GM19099 (cell line): ENCODE results near the gene CYP3A4.

ENCODE experiments used
- POLR2A ChIP-seq: IDR thresholded peaks from 3 replicates; pipeline ENCODE4 v1.6.1; 2011; ENCODE audit warnings: low read depth; ENCODE audit not compliant: insufficient read length; ENCODE audit errors: extremely low read depth

The CYP3A4 gene

GRCh38 chr7:99798972-99799371, 15.0 kb upstream of the CYP3A4 start:
- no peak for TF ChIP-seq POLR2A

DNA sequence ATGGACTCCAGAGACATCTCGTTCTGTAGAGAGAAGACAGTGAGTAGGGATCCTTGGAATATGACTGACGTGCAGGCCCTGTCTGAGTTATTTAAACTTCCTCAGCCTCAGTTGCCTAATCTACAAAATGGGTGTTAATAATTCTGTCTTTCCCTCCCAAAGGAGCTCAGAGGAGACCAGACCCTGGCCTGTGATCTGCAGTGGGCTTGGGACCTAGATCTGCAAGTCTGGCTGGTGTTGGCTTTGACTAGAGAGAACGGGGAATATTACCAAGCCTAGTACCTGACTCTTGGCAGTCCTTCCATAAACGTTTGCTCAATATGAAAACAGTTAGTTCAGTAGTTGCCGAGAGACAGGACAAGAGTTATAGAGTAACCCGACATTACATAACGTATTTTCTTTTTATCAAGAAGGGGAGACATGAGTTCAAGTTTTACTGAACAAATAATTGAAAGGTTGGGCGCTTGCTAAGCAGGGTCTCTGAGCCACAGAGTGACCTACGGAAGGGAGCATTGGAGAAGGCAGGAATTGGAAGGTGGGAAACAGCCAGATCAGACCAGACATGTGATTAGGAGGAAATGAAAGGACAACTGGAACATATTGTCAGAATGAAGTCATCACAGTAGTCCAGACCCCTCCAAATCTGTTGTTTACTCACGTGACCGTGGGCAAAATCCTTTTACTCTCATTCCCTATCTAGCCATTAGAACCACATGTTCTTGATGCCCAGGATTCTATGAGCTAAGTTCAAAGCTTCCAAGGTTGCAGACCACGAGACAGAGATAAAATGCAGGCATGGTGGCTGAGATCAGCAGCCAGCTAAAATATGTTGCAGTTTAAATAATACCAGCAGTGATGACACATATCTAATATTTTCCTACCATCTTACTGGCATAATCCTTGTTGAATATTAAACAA, 10.9 kb upstream of the CYP3A4 start:
- TF ChIP-seq POLR2A, result no peak

DNA sequence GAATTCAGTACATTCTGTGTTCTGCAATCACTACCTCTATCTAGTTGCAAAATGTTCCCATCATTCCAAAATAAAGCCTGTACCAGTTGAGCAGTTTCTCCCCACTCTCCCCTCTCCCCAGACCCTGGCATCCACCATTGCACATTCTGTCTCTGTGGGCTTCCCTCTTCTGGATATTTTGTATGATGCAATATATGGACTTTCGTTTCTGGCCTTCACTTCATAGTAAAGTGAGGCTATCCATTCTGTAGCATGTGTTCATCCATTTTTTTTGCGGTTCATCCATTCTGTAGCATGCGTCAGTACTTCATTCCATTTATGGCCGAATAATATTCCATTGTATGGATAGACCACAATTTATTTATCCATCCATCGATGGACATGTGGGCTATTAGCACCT, 9.5 kb upstream of the CYP3A4 start:
- TF ChIP-seq POLR2A, result no peak

GRCh38 chr7:99792967-99793366, 9.0 kb upstream of the CYP3A4 start:
- no peak for TF ChIP-seq POLR2A

DNA sequence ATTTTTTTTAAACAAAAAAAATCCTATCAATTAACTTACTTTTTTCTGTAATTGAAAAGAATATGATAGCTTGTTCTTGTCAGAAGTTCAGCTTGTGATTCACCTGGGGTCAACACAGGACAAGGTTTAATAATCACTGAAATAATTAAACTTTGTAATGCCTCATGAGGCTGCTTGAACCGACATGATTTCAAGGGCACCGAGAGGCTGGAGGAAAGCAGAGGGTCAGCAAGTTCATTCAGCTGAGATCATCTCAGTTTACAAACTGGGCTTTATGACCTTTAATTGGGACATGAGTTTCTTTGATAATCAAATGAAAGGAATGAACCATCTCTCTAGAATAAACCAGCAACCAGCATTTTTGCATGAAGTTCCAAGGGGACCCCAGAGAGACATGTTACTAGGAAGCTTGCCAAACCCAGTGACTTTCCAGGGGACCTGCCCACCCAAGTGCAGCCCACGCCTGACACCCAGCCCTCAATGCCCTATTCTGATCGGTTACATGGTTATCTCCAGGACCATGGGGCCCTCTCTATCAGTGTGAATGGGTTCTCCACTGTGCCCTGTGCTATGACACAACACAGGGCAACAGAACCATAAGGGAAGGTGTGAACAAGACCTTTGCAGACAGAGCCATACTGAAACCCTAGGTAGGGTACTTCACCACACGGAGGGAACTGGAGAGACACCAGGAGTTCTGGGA, 7.8 kb upstream of the CYP3A4 start:
- TF ChIP-seq POLR2A, result no peak

DNA sequence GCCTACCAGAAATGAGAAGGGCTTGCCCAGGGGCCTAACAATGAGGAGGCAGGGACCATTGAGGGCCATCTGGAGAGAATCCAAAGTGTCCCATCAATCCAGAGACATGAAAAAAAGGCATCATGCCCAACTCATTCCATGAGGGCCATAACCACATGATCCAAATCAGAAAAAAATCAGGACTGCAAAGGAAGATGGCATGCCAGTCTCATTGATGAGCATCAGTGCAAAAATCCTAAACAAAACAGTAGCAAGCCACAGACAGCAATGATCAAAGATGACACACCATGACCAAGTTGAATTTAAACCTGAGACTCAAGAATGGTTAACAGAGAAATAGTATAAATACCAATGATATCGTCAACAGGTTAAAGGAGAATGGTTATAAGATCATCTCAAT, 7.0 kb upstream of the CYP3A4 start:
- TF ChIP-seq POLR2A, result no peak

GRCh38 chr7:99790407-99790806, 6.4 kb upstream of the CYP3A4 start:
- TF ChIP-seq POLR2A, result no peak

DNA sequence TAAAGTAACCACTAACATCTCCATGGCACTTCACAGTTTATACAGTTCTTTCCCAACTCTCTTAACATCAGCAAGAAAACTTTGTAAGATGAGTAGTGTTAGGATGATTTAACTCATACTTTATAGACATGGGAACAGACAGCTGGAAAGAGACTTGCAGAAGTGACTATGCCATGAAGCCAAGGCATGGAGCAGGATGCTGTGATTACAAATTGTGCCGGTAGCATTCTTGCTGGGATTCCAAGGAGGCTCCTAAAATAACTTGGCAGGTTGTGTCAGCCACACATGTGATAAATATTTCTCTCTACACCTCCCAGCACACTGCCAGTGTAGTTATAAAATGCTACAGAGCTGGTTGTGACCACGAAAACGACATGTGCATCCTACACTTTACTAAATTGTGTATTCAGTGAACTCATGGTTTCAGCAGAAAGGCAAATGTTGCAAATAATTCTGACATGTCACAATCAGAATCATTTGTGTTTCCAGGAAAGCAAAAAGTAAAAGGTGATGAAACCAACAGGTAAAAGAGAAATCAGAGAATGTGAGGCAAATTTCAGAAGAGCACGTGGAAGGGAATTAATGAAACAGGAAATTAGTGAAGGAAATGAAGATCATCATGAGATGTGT, 5.6 kb upstream of the CYP3A4 start:
- no peak for TF ChIP-seq POLR2A

DNA sequence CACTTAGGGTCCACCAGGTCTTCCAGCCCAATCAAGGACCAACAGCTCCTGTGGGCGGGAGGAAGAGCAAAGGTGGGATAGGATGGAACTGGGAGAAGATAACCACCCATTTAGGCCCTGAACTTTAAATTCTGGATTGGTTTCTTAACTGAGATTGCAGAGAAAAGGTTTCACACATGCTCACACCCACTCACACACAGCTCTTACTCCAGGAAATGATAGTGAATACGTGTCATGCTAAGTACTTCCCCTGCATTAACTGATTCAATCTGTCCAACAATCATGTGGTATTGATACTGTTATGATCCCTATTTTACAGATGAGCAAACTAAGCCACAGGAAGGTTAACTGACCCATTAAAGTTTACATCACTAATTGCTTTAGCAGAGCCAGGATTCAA, 4.6 kb upstream of the CYP3A4 start:
- no peak for TF ChIP-seq POLR2A

- TF ChIP-seq POLR2A, result no peak
These were observed 2.8 kb upstream of the CYP3A4 start for GRCh38 chr7:99786726-99787335.

DNA sequence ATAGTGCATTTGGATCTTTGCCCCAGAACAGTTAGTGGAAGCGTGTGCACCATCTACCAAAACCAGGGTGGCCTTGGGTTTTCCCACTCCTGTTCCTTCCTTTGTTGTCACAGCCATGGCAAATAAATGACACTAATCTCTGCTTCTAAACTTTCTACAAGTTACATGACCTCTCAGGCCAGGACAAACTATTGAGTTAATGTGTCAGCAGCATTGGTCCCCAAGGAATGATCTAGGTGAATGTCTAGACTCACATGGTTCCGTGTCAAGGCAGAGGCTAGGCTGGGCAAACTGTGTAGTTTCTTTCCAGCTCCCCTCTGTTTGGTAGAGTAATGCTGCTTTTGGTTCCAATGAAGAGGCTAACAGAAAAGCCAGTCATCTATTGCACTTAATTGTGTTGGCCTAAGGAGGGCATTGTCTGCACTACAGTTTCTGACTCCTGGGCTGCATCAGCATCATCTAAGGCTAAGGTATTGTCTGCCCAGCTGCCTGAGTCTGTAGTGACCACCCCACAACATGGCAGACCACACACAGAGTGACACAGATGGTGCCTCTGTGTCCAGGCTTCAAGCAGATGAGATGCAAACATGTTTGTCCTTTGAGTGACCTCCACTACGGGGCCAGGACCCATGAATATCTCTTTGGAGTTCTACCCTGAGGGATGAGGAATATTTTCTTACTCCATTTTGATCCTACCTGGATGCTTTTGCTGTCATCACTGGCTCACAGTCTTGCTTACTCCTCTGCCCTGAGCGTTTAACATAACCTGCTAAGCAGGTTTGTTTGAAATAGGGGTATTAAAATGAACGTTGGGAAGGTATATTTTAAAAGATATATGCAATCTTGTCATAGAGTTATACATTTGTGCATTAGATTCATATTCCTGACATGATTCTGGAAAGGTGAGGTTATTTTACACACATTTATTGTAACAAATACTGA, 1.7 kb downstream of the CYP3A4 start:
- no peak for TF ChIP-seq POLR2A

DNA sequence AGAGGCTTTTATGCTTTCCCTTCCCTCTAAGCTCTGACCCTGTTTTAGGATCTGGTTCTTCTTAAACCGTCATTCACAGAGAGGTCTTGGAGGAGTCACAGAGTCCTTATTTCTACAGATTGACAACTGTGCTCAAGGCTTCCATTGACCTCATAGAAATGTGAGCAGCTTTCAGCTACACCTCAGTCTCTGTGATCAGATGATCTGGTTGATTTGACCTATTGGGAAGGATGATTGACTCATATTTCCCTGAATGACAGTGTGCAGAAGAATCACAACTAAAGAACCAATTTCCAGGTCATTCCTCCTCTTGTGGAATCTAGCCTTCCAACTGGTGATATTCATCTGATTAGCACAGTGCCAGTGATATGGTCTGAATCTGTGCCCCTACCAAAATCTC, 3.4 kb downstream of the CYP3A4 start:
- no peak for TF ChIP-seq POLR2A

DNA sequence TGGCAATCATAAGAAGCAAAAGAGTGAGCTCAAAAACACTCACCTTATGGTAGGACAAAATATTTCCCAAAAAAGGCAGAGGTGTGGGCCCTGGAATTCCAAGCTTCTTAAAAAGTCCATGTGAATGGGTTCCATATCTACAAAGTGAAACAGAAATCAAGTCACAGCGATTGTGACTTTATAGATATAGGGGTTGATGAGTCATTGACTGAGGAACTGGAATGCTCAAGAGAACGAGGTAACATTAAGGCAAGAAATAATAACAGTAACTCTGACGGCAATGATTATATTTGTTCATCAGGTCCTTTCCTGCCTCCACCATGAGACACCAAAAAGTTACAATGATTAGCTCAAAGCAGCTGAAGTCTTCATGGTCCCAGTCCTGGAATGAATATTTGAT, 4.0 kb downstream of the CYP3A4 start:
- TF ChIP-seq POLR2A, result no peak

- no peak for TF ChIP-seq POLR2A
These were observed 5.1 kb downstream of the CYP3A4 start for GRCh38 chr7:99778880-99779279.
